Testis (tissue), 3 donors: ENCODE results near the gene MYO1D. TPM values are rescaled to one million over a fixed set of nuclear protein-coding genes. Genes with fewer than 3 reads are reported as not detected.
A peak's percentile ranks its signal among the peaks of the same experiment; 100 is the strongest.

Source experiments
- DNase-seq: peaks from one replicate; pipeline ENCODE4 v3.0.0-alpha.2; 2019
- H3K27ac ChIP-seq, 2 donors: fragments of 200-600 bp; sonication (generic); one replicate each; pipeline ENCODE4 v1.5.1; 2019
- H3K27me3 ChIP-seq: fragments of 200-600 bp; sonication (generic); one replicate; pipeline ENCODE4 v1.5.1; 2019
- H3K36me3 ChIP-seq: fragments of 200-600 bp; sonication (generic); one replicate; pipeline ENCODE4 v1.5.1; 2017; ENCODE audit warnings: low read depth; ENCODE audit errors: missing control alignments
- H3K4me1 ChIP-seq: fragments of 200-600 bp; sonication (generic); one replicate; pipeline ENCODE4 v1.5.1; 2019
- H3K4me3 ChIP-seq, 2 donors: fragments of 200-600 bp; sonication (generic); one replicate each; pipeline ENCODE4 v1.5.1; 2017 to 2019
- H3K9me3 ChIP-seq: fragments of 200-600 bp; sonication (generic); one replicate; pipeline ENCODE4 v1.5.1; 2017
- POLR2A ChIP-seq: fragments of 450-650 bp; IDR thresholded peaks from one replicate; pipeline ENCODE4 v1.6.1; 2017; ENCODE audit warnings: antibody characterized with exemption, mild to moderate bottlenecking, moderate library complexity
- WGBS, 2 donors: methylation state at CpG; one replicate each; pipeline ENCODE4 v1.1.5; 2018; 5-methylcytosine and 5-hydroxymethylcytosine counted together
- intact Hi-C: fragments of 100-400 bp; cut with DNase I; formaldehyde crosslinking; loops from one replicate; pipeline ENCODE4 v1.15.1; 2023; ENCODE audit warnings: low total_unique reads
- polyA plus RNA-seq: library from polyadenylated mRNA; stranded (reverse); fragments of 350-450 nt; fragmentation: Illumina TruSeq; extraction: RNeasy Lipid Tissue Mini Kit (QIAGEN cat#74804); gene quantifications from one replicate; pipeline ENCODE4 v1.2.3, GENCODE V29; 2014; ENCODE audit warnings: low read depth, low replicate concordance; ENCODE audit not compliant: insufficient read depth
- total RNA-seq, 2 donors: library from RNA; depleted of rRNA; stranded (reverse); fragments of >200 nt; gene quantifications; one replicate each; pipeline ENCODE4 v1.2.3, GENCODE V29; 2016
- TF ChIP-seq, protein P1 (sequence below), 3 experiments: fragments of 450-650 bp in 2 of 3; fragments of 200-600 bp in 1 of 3; sonication (generic) in 1 of 3; IDR thresholded peaks; one replicate each; pipeline ENCODE4 v1.5.1; 2016 to 2019; ENCODE audit warnings: antibody characterized with exemption in 3 of 3, mild to moderate bottlenecking in 2 of 3, moderate library complexity in 1 of 3

The MYO1D gene
- total and polyA plus RNA-seq, 3 donors from 2014 or later, result 29.5 to 34.1 (median 33.6) TPM

- Histone ChIP-seq H3K27me3 (no peaks in the 10 kb centered on the region), H3K4me1 (peaks cover 30% of the 10 kb centered on the region), H3K4me3 (peak overlapping the region; percentile 59 to 61), H3K9me3 (no peaks in the 10 kb centered on the region), H3K36me3 (no peaks in the 10 kb centered on the region), H3K27ac (peak overlapping the region in 1 of 2 donors; percentile 56)
- TF ChIP-seq, protein P1, sequence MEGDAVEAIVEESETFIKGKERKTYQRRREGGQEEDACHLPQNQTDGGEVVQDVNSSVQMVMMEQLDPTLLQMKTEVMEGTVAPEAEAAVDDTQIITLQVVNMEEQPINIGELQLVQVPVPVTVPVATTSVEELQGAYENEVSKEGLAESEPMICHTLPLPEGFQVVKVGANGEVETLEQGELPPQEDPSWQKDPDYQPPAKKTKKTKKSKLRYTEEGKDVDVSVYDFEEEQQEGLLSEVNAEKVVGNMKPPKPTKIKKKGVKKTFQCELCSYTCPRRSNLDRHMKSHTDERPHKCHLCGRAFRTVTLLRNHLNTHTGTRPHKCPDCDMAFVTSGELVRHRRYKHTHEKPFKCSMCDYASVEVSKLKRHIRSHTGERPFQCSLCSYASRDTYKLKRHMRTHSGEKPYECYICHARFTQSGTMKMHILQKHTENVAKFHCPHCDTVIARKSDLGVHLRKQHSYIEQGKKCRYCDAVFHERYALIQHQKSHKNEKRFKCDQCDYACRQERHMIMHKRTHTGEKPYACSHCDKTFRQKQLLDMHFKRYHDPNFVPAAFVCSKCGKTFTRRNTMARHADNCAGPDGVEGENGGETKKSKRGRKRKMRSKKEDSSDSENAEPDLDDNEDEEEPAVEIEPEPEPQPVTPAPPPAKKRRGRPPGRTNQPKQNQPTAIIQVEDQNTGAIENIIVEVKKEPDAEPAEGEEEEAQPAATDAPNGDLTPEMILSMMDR (IDR thresholded peaks at IDR 0.05), result no peak
- TF ChIP-seq POLR2A, result no peak
- 37 to 49% methylated on average over 23 to 56 of the region's 59 CpGs for WGBS, 2 donors
- DNase-seq, result no peak
- intact Hi-C loops, result no loop called here
Measured at GRCh38 chr17:32487473-32488176, 389.3 kb downstream of the MYO1D start.

DNA sequence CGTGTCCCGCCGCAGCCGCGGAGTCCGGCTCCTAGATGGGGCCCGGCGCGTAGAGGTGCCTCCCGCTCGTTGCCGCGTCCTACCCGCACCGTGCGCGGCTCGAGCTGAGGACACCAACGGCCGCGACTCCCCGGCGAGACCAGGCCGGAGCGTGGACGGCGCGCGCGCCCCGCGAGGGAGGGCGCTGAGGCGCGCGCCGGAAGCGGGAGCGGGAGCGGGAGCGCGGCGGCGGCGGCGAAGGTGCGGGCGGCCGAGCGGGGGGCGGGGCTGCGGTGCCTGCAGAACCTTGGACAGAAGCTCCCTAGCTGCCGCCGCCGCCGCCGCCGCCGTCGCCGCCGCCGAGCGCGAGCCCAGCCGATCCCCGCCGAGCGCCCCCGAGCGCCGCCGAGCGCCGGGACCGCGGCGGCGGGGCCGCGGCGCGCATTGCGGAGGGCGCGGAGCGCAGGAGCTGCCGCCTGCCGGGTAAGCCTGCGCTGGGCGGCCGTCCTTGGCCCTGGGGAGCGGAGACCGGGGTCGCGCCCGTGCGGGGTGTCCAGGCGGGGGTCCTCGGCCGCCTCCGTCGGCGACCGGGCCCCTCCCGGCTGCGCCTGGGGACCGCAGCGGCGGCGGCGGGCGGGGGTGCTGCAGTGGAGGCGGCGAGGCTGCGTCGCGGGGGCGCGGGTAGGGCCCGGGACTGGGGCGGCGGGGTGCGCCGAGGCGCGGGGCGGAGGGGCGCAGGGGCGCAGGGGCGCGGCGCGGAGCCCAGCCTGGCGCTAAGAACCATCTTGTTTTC lies 390.0 kb downstream of the MYO1D start, which contains the start of gene CDK5R1:
Gene CDK5R1, plus strand, starts transcription at position 293 of the 772 bp plus-strand sequence. CDS start 628 bp downstream, outside the sequence.
- no peaks in the 10 kb centered on the region for H3K36me3 ChIP-seq
- H3K4me3 ChIP-seq, result peak within 1 kb of the TSS; percentile 59 to 61
- intact Hi-C loops, result no loop called here
- H3K9me3 ChIP-seq, result no peaks in the 10 kb centered on the region
- WGBS, 2 donors, result 0% methylated on average over 33 of the region's 135 CpGs; no CpG with 5 or more reads in 1 of the 2 donors
- no peak for TF ChIP-seq POLR2A
- TF ChIP-seq, protein P1 (IDR thresholded peaks at IDR 0.05), result no peak
- peak; percentile 75 for DNase-seq
- H3K27ac ChIP-seq, result peak within 1 kb of the TSS; percentile 76 to 78
- H3K4me1 ChIP-seq, result peaks cover 30% of the 10 kb centered on the region
- H3K27me3 ChIP-seq, result no peaks in the 10 kb centered on the region

GRCh38 chr17:32486111-32486700 lies 390.7 kb downstream of the MYO1D start:
- Histone ChIP-seq H3K9me3 (no peaks in the 10 kb centered on the region), H3K36me3 (no peaks in the 10 kb centered on the region), H3K4me3 (peak overlapping the region; percentile 57 to 61), H3K27me3 (no peaks in the 10 kb centered on the region), H3K27ac (peak overlapping the region; percentile 76 to 78), H3K4me1 (peaks cover 30% of the 10 kb centered on the region)
- peak; percentile 77 for DNase-seq
- WGBS, 2 donors, result 3 to 10% methylated on average over 14 to 67 of the region's 72 CpGs
- intact Hi-C loops, result no loop called here
- no peak for TF ChIP-seq POLR2A
- TF ChIP-seq, protein P1 (IDR thresholded peaks at IDR 0.05), result no peak

DNA sequence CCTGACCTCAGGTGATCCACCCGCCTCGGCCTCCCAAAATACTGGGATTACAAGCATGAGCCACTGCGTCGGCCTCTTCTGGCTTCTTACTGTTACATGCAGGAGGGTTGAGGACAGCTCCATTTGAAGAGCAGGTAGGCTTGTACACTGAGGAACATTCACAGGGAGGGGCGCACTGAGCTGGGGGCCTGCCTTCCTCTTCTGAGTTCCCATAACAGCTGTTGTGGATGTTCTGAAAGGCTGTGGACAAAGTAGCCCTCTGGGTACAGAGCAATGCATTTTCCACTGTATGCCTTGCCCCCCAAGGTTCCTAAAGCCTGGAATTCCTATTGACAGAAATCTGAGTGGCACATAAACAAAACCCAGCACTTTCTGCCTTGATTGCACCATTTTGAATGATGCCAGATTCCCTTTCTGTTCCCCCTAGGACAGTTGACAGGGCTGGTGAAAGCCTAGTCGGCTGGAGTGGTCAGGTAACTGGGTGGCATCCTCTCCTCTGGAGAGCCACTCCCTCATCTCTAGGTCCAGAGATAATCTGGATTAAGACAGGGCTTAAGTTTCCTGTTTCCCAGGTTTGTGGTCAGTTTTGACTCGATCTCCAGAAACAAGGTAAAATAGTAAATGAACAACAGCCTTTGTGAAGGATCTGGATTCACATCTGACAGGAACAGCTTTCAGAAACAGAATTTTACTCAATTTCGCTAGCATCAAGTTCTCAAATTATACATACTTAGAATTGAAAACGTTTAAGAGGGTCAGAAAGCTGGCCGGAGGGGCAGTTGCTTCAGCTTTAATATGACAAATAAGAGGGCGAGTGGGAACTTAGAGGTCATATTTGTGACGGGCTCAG lies 391.4 kb downstream of the MYO1D start:
- intact Hi-C loops, result no loop called here
- 49 to 54% methylated on average over 12 of the region's 12 CpGs for WGBS, 2 donors
- no peak for DNase-seq
- H3K27ac ChIP-seq, result peak overlapping the region; percentile 76 to 78
- H3K4me1 ChIP-seq, result peaks cover 30% of the 10 kb centered on the region
- no peaks in the 10 kb centered on the region for H3K9me3 ChIP-seq
- no peaks in the 10 kb centered on the region for H3K36me3 ChIP-seq
- peak overlapping the region; percentile 57 to 61 for H3K4me3 ChIP-seq
- TF ChIP-seq, protein P1 (IDR thresholded peaks at IDR 0.05), result no peak
- TF ChIP-seq POLR2A, result no peak
- no peaks in the 10 kb centered on the region for H3K27me3 ChIP-seq
